Measurements from ENCODE around the gene DHRSX.

- no peak for TF ChIP-seq CTCF (IDR thresholded peaks at IDR 0.05; ENCODE audit: low read depth, low read length, poor library complexity, severe bottlenecking)
- TF ChIP-seq EZH2phosphoT487 (IDR thresholded peaks at IDR 0.05; ENCODE audit: borderline replicate concordance, low read length) = no peak
These were observed 173.4 kb downstream of the DHRSX start for GRCh38 chrX:2327423-2327822.
